B cell (primary cell): ENCODE measurements around the gene BBIP1. TPM values are rescaled to one million over a fixed set of nuclear protein-coding genes. Genes with fewer than 3 reads are reported as not detected.
A peak's percentile ranks its signal among the peaks of the same experiment; 100 is the strongest.

ENCODE experiments used
- ATAC-seq: fragments of 200-7000 bp; cut with Tn5 transposase; one replicate; pipeline ENCODE4 v1.10.0; 2021; ENCODE audit warnings: low read depth, mild to moderate bottlenecking, moderate number of reproducible peaks, moderate library complexity
- CTCF ChIA-PET: fragments of 350-600 bp; sonication (Branson Sonifier 250); formaldehyde crosslinking; loops from one replicate; lab custom pipeline; 2021; ENCODE audit warnings: antibody characterized with exemption, inconsistent platforms; lab: Charles Lee
- POLR2A ChIA-PET: fragments of 350-600 bp; sonication (Branson Sonifier 250); formaldehyde crosslinking; loops from one replicate; lab custom pipeline; 2021; ENCODE audit warnings: antibody characterized with exemption; lab: Charles Lee
- DNase-seq: peaks from one replicate; pipeline ENCODE4 v3.0.0; 2013
- H2AFZ ChIP-seq: 2 replicates; pipeline ENCODE4 v1.6.1; 2012; ENCODE audit warnings: mild to moderate bottlenecking, low read depth, low read length; ENCODE audit not compliant: insufficient read depth, poor library complexity, severe bottlenecking
- H3K27ac ChIP-seq, 2 donors: 1 replicate in 1 of 2; 2 replicates in 1 of 2; pipeline ENCODE4 v1.5.1; 2012 to 2013; ENCODE audit warnings: low read length in 2 of 2, mild to moderate bottlenecking in 2 of 2, moderate library complexity in 1 of 2
- H3K27me3 ChIP-seq, 4 experiments: fragments of 200-600 bp in 1 of 4; sonication (generic) in 1 of 4; replicated peaks in 1 of 4; 1 replicate in 2 of 4; 2 replicates in 2 of 4; pipeline versions ENCODE4 v1.6.1 to v1.7.0; 2013 to 2016; ENCODE audit warnings: low read length in 3 of 4, mild to moderate bottlenecking in 2 of 4, mixed read lengths in 1 of 4, moderate library complexity in 1 of 4; ENCODE audit not compliant: insufficient read depth in 4 of 4, control insufficient read depth in 3 of 4; ENCODE audit errors: control extremely low read depth in 1 of 4
- H3K36me3 ChIP-seq, 2 experiments: replicated peaks in 1 of 2; 1 replicate in 1 of 2; 2 replicates in 1 of 2; pipeline versions ENCODE4 v1.6.1 to v1.7.1; 2013; ENCODE audit warnings: low read length in 1 of 2; ENCODE audit not compliant: insufficient read depth in 2 of 2, control insufficient read depth in 1 of 2; ENCODE audit errors: control extremely low read depth in 1 of 2, extremely low read depth in 1 of 2
- H3K4me1 ChIP-seq, 2 donors: fragments of 200-600 bp in 1 of 2; sonication (generic) in 1 of 2; 1 replicate in 1 of 2; 2 replicates in 1 of 2; pipeline versions ENCODE4 v1.5.1 to v1.6.1; 2013 to 2017; ENCODE audit warnings: low read length in 2 of 2; ENCODE audit not compliant: control insufficient read depth in 2 of 2, insufficient read depth in 2 of 2
- H3K4me2 ChIP-seq: replicated peaks from 2 replicates; pipeline ENCODE3; 2012; ENCODE audit warnings: mild to moderate bottlenecking, low read depth, low read length; ENCODE audit not compliant: poor library complexity, severe bottlenecking
- H3K4me3 ChIP-seq, 5 experiments: fragments of 200-600 bp in 1 of 5; sonication (generic) in 1 of 5; 1 replicate in 3 of 5; 2 replicates in 2 of 5; pipeline versions ENCODE4 v1.5.1 to v1.7.0; 2011 to 2016; ENCODE audit warnings: low read length in 4 of 5, mild to moderate bottlenecking in 4 of 5, low read depth in 2 of 5, control low read depth in 1 of 5, moderate library complexity in 1 of 5; ENCODE audit not compliant: insufficient read depth in 1 of 5; ENCODE audit errors: control extremely low read depth in 1 of 5, extremely low read depth in 1 of 5
- H3K79me2 ChIP-seq: fragments of 200-600 bp; sonication (generic); one replicate; pipeline ENCODE4 v1.6.0; 2016; ENCODE audit warnings: low read length; ENCODE audit not compliant: control insufficient read depth, insufficient read depth
- H3K9ac ChIP-seq: fragments of 200-600 bp; sonication (generic); 2 replicates; pipeline ENCODE4 v1.6.1; 2017; ENCODE audit warnings: mild to moderate bottlenecking, low read length, moderate library complexity
- H3K9me3 ChIP-seq, 3 donors: one replicate each; pipeline versions ENCODE4 v1.6.1 to v1.7.1; 2013; ENCODE audit warnings: low read length in 2 of 3; ENCODE audit not compliant: control insufficient read depth in 2 of 3, insufficient read depth in 1 of 3; ENCODE audit errors: control extremely low read depth in 1 of 3
- H4K20me1 ChIP-seq: 2 replicates; pipeline ENCODE4 v1.6.0; 2012; ENCODE audit warnings: mild to moderate bottlenecking, low read length; ENCODE audit not compliant: insufficient read depth, control insufficient read depth, poor library complexity, severe bottlenecking
- H3K27ac Mint-ChIP-seq: one replicate; pipeline ENCODE4 v1.8.0; 2021; ENCODE audit warnings: mixed read lengths
- H3K27me3 Mint-ChIP-seq: one replicate; pipeline ENCODE4 v1.8.0; 2021; ENCODE audit warnings: mixed read lengths
- H3K4me1 Mint-ChIP-seq: one replicate; pipeline ENCODE4 v1.8.0; 2021; ENCODE audit warnings: mixed read lengths
- H3K4me3 Mint-ChIP-seq: one replicate; pipeline ENCODE4 v1.8.0; 2021; ENCODE audit warnings: mixed read lengths
- H3K9me3 Mint-ChIP-seq: one replicate; pipeline ENCODE4 v1.8.0; 2022; ENCODE audit warnings: mixed read lengths; ENCODE audit not compliant: insufficient read depth
- CTCF ChIP-seq: fragments of 200-600 bp; IDR thresholded peaks from one replicate; pipeline ENCODE4 v1.8.0; 2022; ENCODE audit warnings: antibody characterized with exemption, mild to moderate bottlenecking
- EZH2 ChIP-seq: IDR thresholded peaks from 2 replicates; pipeline ENCODE4 v1.6.1; 2012; ENCODE audit warnings: borderline replicate concordance, low read depth, mild to moderate bottlenecking, moderate library complexity, low read length; ENCODE audit not compliant: insufficient read depth, poor library complexity, severe bottlenecking
- WGBS: methylation state at CpG from one replicate; pipeline ENCODE4 v1.1.5; 2013; ENCODE audit warnings: missing lambda C conversion rate; ENCODE audit not compliant: insufficient coverage; 5-methylcytosine and 5-hydroxymethylcytosine counted together
- intact Hi-C: fragments of 100-400 bp; cut with micrococcal nuclease; formaldehyde crosslinking; loops from one replicate; pipeline ENCODE4 v1.10.0; 2022
- polyA plus RNA-seq: library from polyadenylated mRNA; depleted of rRNA; stranded (reverse); fragments of >200 nt; gene quantifications from 2 replicates; pipeline ENCODE4 v1.2.3, GENCODE V29; 2012
- total RNA-seq, 2 donors: library from RNA; stranded (reverse); fragments of 120-200 nt in 1 of 2; gene quantifications; 1 replicate in 1 of 2; 2 replicates in 1 of 2; pipeline versions ENCODE4 v1.2.3 to v1.2.4, GENCODE V29; 2013 to 2022

The BBIP1 gene
- total and polyA plus RNA-seq, 2 donors (not counting 1 experiment from before 2014, with no cell fraction given): 10.6 to 46.1 TPM

GRCh38 chr10:110881905-110882304 is 37.1 kb downstream of the BBIP1 start:
- Histone ChIP-seq H3K4me3 (no peak overlapping the region), H4K20me1 (peaks cover 28% of the 10 kb centered on the region), H3K9ac (no peak overlapping the region), H3K4me2 (no peak overlapping the region), H3K9me3 (no peaks in the 10 kb centered on the region), H2AFZ (no peak overlapping the region), H3K4me1 (peaks cover 0 to 7% of the 10 kb centered on the region in 2 donors), H3K36me3 (peaks cover 4 to 91% of the 10 kb centered on the region in 2 experiments), H3K27me3 (no peaks in the 10 kb centered on the region), H3K27ac (peak overlapping the region in 1 of 2 donors; percentile 50), H3K79me2 (peaks cover 46% of the 10 kb centered on the region)
- ChIA-PET CTCF (interaction anchor here (0.8 to 10.5 kb wide), 7 partner anchors 9 to 139 kb away, joined by 3 to 93 read pairs (median 4); no protein-coding TSS in a partner anchor), POLR2A (no interaction called here)
- Mint-ChIP-seq H3K4me3 (no peak overlapping the region), H3K27me3 (no peaks in the 10 kb centered on the region), H3K4me1 (peaks cover 45% of the 10 kb centered on the region), H3K27ac (peak overlapping the region; percentile 43), H3K9me3 (no peaks in the 10 kb centered on the region)
- no peak for DNase-seq
- no peak for ATAC-seq
- WGBS: no CpG with 5 or more reads among the region's 4 CpGs
- intact Hi-C loops: no loop called here
- TF ChIP-seq CTCF (no peak), EZH2 (no peak)

- H3K4me3 Mint-ChIP-seq: no peak overlapping the region
- POLR2A ChIA-PET: interaction anchor here (1.2 kb wide), 1 partner anchor 10 kb away, joined by 5 read pairs; the partner anchor contains the start of gene PDCD4
Observed at GRCh38 chr10:110881247-110881646, 37.7 kb downstream of the BBIP1 start.

More at GRCh38 chr10:110881247-110881646, 37.7 kb downstream of the BBIP1 start:
- Histone ChIP-seq H3K4me1 (peaks cover under 1 to 7% of the 10 kb centered on the region in 2 donors), H3K27me3 (no peaks in the 10 kb centered on the region), H2AFZ (no peak overlapping the region), H3K4me3 (no peak overlapping the region), H3K4me2 (no peak overlapping the region), H4K20me1 (peaks cover 28% of the 10 kb centered on the region), H3K27ac (no peak overlapping the region), H3K79me2 (peaks cover 48% of the 10 kb centered on the region), H3K36me3 (peaks cover under 1 to 88% of the 10 kb centered on the region in 2 experiments), H3K9me3 (no peaks in the 10 kb centered on the region), H3K9ac (no peak overlapping the region)
- Mint-ChIP-seq H3K9me3 (no peaks in the 10 kb centered on the region), H3K27ac (no peak overlapping the region), H3K4me1 (peaks cover 45% of the 10 kb centered on the region), H3K27me3 (no peaks in the 10 kb centered on the region)
- CTCF ChIA-PET: interaction anchor here (0.8 to 10.5 kb wide), 3 partner anchors 40 to 133 kb away, joined by 3 to 93 read pairs (median 3); no protein-coding TSS in a partner anchor
- intact Hi-C loops: no loop called here
- no peak for DNase-seq
- 100% methylated on average over 7 of the region's 9 CpGs for WGBS
- TF ChIP-seq CTCF (no peak), EZH2 (no peak)
- ATAC-seq: no peak
